OCI-M2 (cell line): ENCODE data around the gene C1QTNF1.

ENCODE experiments used
- DNase-seq: peaks from one replicate; lab custom pipeline; 2025; ENCODE audit not compliant: unreplicated experiment; lab: John Stamatoyannopoulos, UW

The C1QTNF1 gene

GRCh38 chr17:79090443-79091225, 66.7 kb downstream of the C1QTNF1 start:
- DNase-seq: no peak

DNA sequence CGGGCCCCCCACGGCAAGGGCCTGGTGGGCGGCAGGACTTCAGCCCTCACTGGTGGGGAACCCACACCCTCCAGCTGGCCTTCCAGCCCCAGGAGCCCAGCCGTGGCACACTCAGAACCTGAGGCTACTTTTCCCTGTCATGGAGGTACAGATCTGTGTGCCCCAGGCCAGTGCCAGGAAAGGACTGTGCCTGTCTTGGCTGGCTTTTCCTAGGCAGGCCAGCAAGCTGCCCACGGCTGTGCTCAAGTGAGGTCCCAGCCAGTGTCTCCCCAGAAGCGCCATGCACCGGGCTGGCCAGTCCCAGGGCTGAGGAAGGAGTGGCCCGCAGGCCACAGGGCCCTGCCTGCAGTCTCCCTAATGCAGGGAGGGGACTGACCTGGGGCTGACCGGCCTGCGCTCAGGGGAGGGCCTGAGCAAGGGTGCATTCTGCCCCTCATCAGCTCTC, 67.3 kb downstream of the C1QTNF1 start:
- no peak for DNase-seq

DNA sequence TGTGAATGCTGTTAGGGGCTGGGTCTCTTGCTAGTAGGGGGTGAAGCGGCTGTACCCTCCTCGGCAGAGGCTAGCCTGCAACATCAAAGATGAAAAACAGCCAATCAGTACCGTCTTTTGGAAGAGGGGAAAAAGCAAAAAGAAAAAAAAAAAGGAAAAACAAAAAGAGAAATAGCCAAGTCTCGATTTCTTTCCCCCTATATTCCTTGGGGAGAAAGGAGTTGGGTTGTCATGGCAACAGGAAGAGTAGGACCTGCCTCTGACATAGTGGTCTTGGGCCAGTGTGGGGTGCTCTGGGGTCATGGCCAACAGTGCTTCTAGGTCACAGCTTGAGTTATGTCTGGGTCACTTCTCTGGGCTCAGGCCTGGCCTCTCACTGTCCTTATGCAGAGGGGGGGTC, 68.6 kb downstream of the C1QTNF1 start:
- DNase-seq: no peak

GRCh38 chr17:79093270-79093669, 69.3 kb downstream of the C1QTNF1 start:
- DNase-seq: no peak

- DNase-seq: no peak
These were observed 70.3 kb downstream of the C1QTNF1 start for GRCh38 chr17:79094261-79094660.

GRCh38 chr17:79095345-79096055, 71.5 kb downstream of the C1QTNF1 start:
- DNase-seq: no peak

GRCh38 chr17:79096477-79096876, 72.5 kb downstream of the C1QTNF1 start:
- no peak for DNase-seq

- no peak for DNase-seq
These were observed 73.5 kb downstream of the C1QTNF1 start for GRCh38 chr17:79097226-79098055.

DNA sequence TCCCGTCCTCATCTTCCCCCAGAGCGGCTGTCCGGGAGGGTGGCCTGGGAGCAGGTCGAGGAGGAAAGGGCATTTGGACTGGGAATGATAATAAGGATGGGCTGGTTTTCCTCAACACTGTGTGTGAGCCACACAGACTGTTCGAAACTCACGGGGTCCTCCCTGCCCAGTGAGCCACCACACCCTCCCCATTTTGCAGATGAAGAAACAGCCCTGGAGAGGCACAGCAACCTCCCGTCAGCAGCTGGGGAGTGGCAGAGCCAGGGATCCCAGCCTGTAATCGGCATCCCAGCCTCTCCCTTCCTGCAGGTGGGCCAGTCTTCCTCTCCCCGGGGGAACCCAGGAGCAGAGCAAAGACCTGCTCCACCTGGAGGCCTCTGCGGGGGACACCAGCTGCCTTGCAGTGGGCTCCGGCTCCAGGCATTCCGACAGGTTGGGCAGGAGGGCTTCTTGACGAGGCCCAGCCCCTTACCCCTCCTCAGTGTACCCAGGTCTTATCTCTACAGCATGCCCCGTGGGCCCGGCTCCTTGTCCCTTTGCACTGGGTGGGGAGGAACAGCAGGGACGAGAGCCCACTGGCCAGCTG, 74.4 kb downstream of the C1QTNF1 start:
- DNase-seq: no peak
